ENCODE measurements around the gene WNT3A. TPM values are rescaled to one million over a fixed set of nuclear protein-coding genes. Genes with fewer than 3 reads are reported as not detected.

The WNT3A gene
- total RNA-seq, 1 donor from 2014 or later, result not detected

- DNase-seq (ENCODE audit: low read depth), result peak; percentile 84
Observed at GRCh38 chr1:227999056-227999930, 7.5 kb upstream of the WNT3A start.

DNA sequence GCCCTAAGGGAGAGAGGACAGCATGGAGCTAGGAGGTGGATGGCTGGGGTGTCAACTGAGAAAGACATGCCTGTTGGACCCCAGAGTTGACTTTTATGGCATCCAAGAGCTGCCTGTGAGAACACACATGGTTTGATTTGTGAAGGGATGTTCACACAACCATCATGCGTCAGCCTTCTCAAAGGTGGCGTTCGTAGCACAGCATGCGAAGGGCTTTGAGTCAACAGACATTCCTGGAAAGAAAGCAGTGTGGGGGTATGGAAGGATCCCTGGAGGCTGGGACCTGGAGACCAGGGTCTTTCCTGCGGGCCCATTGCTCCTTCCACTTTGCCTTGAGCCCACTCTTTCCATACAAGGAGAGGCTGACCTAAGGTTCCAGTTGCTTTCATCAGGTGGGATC, 6.4 kb upstream of the WNT3A start:
- no peak for DNase-seq (ENCODE audit: low read depth)

GRCh38 chr1:228000836-228001563, 5.8 kb upstream of the WNT3A start:
- no peak for DNase-seq (ENCODE audit: low read depth)

GRCh38 chr1:228001738-228002535, 4.9 kb upstream of the WNT3A start:
- DNase-seq (ENCODE audit: low read depth), result no peak

DNA sequence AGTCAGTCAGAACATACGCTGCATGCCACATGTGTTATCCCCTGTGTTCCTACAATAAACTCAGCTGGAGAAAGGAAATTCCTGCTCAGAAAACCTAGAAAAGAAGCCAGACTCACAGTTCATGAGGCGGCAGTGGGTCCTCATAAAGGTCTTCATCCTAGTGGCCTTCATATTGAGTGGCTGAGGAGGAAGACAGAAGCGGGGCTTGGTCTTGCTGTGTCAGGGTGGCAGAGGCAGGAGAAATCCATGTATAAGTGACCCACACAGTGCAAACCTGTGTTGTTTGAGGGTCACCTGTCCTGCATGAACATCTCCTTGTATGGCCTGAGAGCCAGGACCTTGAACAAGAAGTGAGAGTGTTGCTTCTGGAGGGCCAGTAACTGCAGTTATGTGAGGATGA, 4.0 kb upstream of the WNT3A start:
- no peak for DNase-seq (ENCODE audit: low read depth)

DNA sequence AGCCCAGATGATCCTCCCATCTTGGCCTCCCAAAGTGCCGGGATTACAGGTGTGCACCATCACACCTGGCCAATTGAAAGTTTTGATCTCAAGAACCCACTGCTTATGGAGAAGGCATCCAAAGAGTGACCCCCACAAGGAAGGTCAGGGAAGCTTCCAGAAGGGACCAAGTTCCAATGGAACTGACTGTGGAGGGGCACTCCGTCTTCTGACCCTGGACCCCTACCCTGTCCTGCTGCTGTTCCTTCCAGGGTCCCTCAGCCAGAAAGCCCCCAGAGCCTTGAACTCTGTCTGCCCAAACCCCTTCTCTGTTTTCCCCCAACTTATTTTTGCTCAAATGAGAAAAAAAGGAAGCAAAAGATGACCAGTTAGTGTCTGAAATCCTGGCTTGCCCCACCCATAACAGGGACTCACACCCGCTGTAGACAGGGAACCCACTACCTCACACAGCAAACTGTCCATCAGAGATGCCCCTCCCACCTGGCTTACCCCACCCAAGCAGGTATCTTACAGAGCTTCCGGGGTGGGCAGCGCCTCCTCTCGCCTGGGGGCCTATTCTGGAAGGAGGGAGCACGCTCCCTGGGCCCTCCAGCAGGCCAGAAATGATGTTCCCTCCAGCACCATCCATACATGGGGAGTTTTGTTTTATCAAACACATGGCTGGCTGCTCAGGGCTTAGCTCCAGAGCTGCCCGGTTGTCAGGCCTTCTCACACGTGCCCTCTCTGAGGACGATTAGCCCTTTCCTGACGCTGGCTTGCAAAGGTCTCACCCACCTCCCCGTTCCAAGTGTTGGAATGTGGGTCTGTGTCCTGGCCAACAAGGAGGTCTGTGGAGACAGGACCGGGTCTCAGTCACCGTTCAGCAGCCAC, 3.1 kb upstream of the WNT3A start:
- no peak for DNase-seq (ENCODE audit: low read depth)

- peak; percentile 17 for DNase-seq (ENCODE audit: low read depth)
Observed at GRCh38 chr1:228004331-228004855, 2.4 kb upstream of the WNT3A start.

DNA sequence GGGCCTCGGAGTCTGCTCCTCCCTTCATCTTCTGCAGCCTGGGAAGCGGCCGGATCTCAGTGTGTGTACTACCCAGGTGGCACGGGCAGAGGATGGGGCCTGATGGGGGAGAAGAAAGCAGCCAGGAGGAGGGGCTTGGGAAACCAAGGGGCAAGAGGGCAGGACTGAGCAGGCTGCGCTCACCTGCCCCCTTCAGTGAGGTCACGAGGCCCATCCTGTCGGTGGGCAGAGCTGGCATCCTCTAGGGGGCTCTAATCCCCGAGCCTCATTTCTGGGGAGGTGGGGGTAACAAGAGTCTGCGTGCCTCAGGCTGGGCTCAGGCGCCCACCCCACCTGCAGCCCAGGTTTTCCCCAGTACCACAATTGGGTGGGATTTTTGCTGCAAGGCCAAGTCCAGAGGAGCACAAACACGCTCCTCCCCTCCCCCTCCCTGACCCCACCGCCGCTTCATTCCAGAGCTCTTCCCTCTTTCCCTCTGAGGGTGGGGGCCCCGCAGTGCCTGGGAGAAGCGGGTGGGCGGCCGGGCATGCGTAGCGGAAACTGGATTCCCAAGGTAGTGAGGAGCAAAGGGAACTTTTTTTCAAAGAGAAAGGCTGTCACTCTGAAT, 1.8 kb upstream of the WNT3A start:
- DNase-seq (ENCODE audit: low read depth), result no peak

- no peak for DNase-seq (ENCODE audit: low read depth)
Observed at GRCh38 chr1:228005511-228006033, 1.2 kb upstream of the WNT3A start.

GRCh38 chr1:228006034-228006785, 588 bp upstream of the WNT3A start:
- DNase-seq (ENCODE audit: low read depth), result no peak

- DNase-seq (ENCODE audit: low read depth), result no peak
Observed at GRCh38 chr1:228007049-228007800, 427 bp downstream of the WNT3A start.

DNA sequence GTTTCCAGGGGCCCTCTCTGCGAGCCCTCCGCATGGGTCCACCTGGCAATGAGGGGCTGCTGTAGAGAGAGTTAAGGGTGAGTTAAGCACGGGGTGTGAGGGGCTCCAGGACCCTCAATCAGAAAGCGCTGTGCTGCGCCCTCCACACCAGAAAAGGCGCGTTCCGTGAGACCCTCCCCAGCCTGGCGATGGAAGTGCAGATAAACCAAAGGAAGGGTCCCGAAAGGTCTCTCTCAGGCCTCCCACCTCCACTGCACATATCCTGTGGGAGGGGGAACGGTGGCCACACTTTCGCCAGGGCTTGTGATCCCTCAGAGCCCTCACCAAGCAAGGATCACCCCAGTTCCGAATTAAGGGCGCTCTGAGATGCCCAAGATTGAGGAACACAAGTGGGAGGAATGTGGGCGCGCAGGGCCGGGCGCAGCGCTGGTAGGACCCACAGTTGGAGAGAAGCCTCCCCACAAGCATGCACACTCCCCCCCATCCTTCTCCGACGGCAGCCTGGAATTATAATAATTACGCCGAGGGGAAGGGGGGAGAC, 1.1 kb downstream of the WNT3A start:
- DNase-seq (ENCODE audit: low read depth), result no peak

GRCh38 chr1:228008391-228009115, 1.8 kb downstream of the WNT3A start:
- no peak for DNase-seq (ENCODE audit: low read depth)

DNA sequence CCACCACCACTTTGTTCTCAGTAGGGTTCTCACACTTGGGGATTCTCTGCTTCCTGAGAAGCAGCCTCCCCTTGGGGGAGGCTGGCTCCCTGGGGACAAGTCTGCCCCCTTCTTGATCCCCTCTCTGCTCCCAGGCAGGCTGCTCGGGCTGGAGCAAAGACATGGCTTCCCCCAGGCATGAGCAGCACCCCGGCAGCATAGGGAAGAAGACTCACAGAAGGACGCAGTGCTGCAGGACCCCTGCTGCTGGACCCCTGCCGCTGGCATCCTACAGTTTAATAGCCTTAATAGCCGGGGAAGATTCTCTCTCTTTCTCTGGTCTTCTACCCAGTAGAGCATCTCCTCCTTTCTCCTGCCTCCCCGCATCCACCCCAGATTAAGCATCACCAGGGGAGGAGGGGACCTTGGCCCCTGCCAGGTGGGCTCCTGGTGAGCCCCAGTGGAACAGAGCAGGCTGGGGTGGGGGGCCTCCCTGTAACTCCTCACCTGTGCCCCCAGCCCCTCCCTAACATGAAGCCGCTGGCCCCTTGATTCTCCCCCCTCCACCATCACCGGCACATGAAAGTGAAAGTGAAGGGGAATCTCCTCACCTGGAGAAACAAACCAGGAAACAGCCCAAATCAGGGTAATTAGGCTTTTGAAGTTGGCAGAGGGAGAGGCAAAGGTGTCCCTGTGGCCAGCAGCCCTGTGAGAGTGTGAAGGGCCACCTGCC, 2.5 kb downstream of the WNT3A start:
- no peak for DNase-seq (ENCODE audit: low read depth)

DNA sequence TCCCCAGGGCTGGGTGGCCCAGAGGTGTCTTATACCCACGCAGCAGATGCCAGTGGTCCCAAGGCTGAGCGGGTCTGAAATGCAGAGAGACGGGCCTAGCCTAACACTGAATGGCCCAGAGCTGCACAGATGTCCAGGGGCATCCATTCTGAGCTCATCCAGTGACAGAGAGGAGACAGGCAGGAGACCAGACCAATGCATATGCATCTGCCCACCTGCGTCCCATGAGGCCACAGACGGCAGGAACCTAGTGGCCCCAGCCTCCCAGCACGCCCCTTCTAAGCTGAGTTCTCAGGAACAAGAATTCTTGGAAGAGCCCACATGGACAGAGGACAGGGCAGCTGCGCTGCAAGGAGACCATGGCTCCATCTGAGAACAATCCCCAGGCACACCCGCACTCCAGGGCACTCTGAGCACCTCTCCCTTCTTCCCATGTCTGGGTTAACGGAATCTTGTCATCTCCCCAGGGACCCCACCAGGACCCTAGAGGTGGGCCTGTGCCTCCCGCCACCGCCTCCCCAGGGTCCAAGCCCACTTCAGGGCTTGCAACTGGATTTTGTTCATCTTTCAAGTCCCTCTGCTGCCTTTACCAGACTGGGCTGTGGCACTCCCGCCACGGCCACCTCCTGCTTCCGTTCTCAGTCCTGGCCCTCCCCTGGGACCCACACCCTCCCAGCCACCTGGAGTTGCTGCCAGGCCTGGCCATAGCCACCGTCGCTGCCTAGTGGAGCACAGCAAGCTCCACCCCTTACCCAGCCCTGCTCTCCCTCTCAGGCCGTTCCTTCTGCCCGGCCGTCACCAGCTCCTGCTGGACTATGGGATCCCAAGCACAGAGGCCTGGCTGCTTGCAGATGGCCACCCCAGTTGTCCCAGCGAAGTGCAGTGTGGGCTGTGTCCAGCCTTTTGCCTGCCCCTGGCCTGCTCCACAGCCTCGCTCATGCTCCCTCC, 3.3 kb downstream of the WNT3A start:
- no peak for DNase-seq (ENCODE audit: low read depth)

DNA sequence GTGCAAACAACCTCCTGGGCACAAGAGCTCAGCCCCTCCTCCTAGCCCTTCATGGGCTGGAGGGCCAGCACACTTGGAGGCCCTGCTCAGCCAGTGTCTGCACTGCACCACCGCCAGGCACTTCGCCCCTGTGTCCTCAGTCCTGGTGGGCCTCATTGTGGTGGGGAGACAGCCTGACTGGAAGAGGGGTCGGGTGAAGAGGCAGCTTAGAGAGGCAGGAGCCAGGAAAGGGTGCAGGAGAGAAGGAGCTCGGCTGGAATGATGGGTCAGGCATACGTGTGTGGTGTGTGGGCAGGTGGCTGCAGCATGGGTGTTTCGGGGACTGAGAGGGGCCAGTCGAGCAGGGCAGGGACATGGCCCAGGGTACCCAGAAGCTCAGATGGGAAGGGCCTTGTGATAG, 4.1 kb downstream of the WNT3A start:
- no peak for DNase-seq (ENCODE audit: low read depth)

All from myocyte (in vitro differentiated cells).